Measurements from ENCODE around the gene WDR77. TPM values are rescaled to one million over a fixed set of nuclear protein-coding genes. Genes with fewer than 3 reads are reported as not detected.

WDR77 gene
- total and polyA plus RNA-seq, 2 of the 13 experiments (the other 11 are each of a cell fraction or from before 2014, with no cell fraction given): 90.6 to 108 TPM

DNA sequence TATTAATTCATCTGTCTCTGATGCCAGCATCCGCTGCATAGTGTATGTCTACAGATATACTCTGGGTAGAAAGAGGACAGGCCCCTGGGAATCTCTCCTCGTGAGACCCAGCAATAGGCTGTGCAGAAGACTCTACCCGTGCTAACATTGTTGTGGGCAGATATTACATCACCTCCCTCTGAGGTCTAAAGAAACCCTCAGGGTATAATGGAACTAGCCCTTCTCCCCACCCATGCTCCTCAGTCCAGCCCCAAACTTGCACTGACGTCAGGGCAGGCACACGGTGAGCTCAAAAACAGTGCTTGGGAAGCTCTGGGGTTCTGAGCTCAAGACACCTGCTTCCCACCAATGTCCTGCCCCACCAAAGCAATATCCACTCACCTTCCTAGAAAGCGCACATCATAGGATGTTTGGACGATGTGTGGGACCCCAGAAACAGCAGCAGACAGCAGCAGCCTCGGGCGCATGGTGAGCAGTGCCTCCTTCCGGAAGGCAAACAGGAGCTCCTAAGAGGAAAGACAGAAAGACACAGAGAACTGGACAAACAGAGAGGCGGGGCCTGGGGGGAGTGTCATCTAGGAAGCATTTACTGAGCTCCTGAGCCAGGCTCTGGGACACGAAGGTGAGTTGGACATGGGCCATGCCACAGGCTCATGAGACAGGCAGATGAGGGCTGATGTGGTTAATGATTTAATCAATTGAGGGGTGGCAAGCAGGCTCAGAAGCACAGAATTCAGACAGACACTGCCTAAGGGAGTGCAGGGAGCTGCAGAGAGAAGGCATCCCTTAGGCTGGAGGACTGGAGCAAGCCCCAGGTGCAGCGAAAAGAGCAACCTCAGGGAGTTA is 26.3 kb downstream of the WDR77 start (continued):
- TF ChIP-seq PHF8 (CRISPR knock-in tag; IDR thresholded peaks at IDR 0.05) (no peak), GFI1 (CRISPR knock-in tag; IDR thresholded peaks at IDR 0.05; ENCODE audit: borderline replicate concordance) (no peak), PAX8 (CRISPR knock-in tag; IDR thresholded peaks at IDR 0.05; ENCODE audit: borderline replicate concordance) (no peak), ZNF772 (CRISPR knock-in tag; IDR thresholded peaks at IDR 0.05) (no peak), ZNF253 (CRISPR knock-in tag; IDR thresholded peaks at IDR 0.05; ENCODE audit: borderline replicate concordance) (no peak), RBM22 (optimal IDR thresholded peaks at IDR 0.05; ENCODE audit: low read length) (no peak), CBX2 (IDR thresholded peaks at IDR 0.05; ENCODE audit: low read depth, low read length) (no peak), CBX2 (CRISPR knock-in tag; IDR thresholded peaks at IDR 0.05; ENCODE audit: low read depth) (no peak), ZBTB42 (CRISPR knock-in tag; IDR thresholded peaks at IDR 0.05) (no peak), SRSF9 (IDR thresholded peaks at IDR 0.05; ENCODE audit: borderline replicate concordance, insufficient read depth, low read depth, low read length, poor library complexity, severe bottlenecking) (no peak), ZNF724P (CRISPR knock-in tag; IDR thresholded peaks at IDR 0.05; ENCODE audit: borderline replicate concordance) (0 out of 2 replicates have a peak, but pooled peaks have one; percentile 29), ATAD3A (CRISPR knock-in tag; IDR thresholded peaks at IDR 0.05) (no peak), MLX (CRISPR knock-in tag; IDR thresholded peaks at IDR 0.05) (no peak), CHD4 (IDR thresholded peaks at IDR 0.05; ENCODE audit: borderline replicate concordance, low read length) (no peak), STAG1 (CRISPR knock-in tag; IDR thresholded peaks at IDR 0.05) (peak; percentile 43), ZMYM2 (CRISPR knock-in tag; IDR thresholded peaks at IDR 0.05) (no peak), YY1 (IDR thresholded peaks at IDR 0.05; ENCODE audit: insufficient read depth, insufficient replicate concordance, low read depth, low read length) (no peak), ZMYM4 (CRISPR knock-in tag; IDR thresholded peaks at IDR 0.05) (peak; percentile 50), HNF1B (CRISPR knock-in tag; IDR thresholded peaks at IDR 0.05) (peak; percentile 74)
- TF ChIP-seq, protein P1, sequence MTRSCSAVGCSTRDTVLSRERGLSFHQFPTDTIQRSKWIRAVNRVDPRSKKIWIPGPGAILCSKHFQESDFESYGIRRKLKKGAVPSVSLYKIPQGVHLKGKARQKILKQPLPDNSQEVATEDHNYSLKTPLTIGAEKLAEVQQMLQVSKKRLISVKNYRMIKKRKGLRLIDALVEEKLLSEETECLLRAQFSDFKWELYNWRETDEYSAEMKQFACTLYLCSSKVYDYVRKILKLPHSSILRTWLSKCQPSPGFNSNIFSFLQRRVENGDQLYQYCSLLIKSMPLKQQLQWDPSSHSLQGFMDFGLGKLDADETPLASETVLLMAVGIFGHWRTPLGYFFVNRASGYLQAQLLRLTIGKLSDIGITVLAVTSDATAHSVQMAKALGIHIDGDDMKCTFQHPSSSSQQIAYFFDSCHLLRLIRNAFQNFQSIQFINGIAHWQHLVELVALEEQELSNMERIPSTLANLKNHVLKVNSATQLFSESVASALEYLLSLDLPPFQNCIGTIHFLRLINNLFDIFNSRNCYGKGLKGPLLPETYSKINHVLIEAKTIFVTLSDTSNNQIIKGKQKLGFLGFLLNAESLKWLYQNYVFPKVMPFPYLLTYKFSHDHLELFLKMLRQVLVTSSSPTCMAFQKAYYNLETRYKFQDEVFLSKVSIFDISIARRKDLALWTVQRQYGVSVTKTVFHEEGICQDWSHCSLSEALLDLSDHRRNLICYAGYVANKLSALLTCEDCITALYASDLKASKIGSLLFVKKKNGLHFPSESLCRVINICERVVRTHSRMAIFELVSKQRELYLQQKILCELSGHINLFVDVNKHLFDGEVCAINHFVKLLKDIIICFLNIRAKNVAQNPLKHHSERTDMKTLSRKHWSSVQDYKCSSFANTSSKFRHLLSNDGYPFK (CRISPR knock-in tag; IDR thresholded peaks at IDR 0.05; ENCODE audit: borderline replicate concordance): no peak; the same call in 1 of the 2 replicates
- TF ChIP-seq, protein P2, sequence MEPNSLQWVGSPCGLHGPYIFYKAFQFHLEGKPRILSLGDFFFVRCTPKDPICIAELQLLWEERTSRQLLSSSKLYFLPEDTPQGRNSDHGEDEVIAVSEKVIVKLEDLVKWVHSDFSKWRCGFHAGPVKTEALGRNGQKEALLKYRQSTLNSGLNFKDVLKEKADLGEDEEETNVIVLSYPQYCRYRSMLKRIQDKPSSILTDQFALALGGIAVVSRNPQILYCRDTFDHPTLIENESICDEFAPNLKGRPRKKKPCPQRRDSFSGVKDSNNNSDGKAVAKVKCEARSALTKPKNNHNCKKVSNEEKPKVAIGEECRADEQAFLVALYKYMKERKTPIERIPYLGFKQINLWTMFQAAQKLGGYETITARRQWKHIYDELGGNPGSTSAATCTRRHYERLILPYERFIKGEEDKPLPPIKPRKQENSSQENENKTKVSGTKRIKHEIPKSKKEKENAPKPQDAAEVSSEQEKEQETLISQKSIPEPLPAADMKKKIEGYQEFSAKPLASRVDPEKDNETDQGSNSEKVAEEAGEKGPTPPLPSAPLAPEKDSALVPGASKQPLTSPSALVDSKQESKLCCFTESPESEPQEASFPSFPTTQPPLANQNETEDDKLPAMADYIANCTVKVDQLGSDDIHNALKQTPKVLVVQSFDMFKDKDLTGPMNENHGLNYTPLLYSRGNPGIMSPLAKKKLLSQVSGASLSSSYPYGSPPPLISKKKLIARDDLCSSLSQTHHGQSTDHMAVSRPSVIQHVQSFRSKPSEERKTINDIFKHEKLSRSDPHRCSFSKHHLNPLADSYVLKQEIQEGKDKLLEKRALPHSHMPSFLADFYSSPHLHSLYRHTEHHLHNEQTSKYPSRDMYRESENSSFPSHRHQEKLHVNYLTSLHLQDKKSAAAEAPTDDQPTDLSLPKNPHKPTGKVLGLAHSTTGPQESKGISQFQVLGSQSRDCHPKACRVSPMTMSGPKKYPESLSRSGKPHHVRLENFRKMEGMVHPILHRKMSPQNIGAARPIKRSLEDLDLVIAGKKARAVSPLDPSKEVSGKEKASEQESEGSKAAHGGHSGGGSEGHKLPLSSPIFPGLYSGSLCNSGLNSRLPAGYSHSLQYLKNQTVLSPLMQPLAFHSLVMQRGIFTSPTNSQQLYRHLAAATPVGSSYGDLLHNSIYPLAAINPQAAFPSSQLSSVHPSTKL (CRISPR knock-in tag; IDR thresholded peaks at IDR 0.05): peak; percentile 72

Data from HepG2 (cell line).